GM21786 (cell line): ENCODE measurements around the gene OR10H1.
"Not testable (repeated sequence)": the region's sequence is repeated elsewhere in the genome, so short reads cannot be mapped to it uniquely, and the experiment has no call there.

ENCODE experiments used
- ATAC-seq: cut with Tn5 transposase; IDR thresholded peaks from one replicate; pipeline ENCODE4 v1.9.1; 2021; ENCODE audit not compliant: unreplicated experiment

The OR10H1 gene

DNA sequence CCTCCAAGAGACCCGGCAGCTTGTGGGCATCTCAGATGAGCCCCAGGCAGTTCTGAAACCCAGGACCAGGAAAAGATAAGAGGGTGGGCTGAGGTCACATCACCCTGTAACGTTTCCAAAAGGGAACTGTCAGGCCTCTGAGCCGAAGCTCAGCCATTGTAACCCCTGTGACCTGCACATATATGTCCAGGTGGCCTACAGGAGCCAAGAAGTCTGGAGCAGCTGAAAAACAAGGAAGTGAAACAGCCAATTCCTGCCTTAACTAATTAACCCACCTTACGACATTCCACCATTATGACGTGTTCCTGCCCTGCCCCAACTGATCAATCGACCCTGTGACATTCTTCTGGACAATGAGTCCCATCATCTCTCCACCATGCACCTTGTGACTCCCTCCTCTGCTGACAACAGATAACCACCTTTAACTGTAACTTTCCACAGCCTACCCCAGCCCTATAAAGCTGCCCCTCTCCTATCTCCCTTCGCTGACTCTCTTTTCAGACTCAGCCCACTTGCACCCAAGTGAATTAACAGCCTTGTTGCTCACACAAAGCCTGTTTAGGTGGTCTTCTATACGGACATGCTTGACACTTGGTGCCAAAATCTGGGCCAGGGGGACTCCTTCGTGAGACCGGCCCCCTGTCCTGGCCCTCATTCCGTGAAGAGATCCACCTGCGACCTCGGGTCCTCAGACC lies 13.3 kb upstream of the OR10H1 start:
- ATAC-seq = not testable (repeated sequence)

- ATAC-seq = no peak
Measured at GRCh38 chr19:15828121-15828610, 12.7 kb upstream of the OR10H1 start.

DNA sequence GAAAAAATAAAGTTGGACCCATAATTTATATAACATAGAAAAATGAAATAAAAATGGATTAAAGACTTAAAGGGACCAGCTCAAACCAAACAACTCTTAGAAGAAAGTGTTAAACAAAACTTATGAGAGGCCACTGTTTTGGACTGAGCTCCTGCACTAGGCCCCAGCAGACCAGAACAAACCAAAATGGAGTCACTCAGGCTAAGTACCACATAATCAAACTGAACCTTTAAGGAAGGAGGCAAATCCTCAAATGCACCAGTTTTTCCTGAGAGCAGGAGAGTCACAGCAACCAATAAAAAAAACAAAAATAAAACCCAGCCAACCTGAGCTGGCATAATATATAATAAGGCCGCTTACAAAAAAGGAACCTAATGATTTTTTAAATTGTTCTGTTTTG lies 10.3 kb upstream of the OR10H1 start:
- no peak for ATAC-seq

- no peak for ATAC-seq
Measured at GRCh38 chr19:15820646-15821045, 5.2 kb upstream of the OR10H1 start.

- ATAC-seq = no peak
Measured at GRCh38 chr19:15813916-15814315, 1.5 kb downstream of the OR10H1 start.

GRCh38 chr19:15812060-15812722 lies 3.3 kb downstream of the OR10H1 start:
- ATAC-seq = no peak

DNA sequence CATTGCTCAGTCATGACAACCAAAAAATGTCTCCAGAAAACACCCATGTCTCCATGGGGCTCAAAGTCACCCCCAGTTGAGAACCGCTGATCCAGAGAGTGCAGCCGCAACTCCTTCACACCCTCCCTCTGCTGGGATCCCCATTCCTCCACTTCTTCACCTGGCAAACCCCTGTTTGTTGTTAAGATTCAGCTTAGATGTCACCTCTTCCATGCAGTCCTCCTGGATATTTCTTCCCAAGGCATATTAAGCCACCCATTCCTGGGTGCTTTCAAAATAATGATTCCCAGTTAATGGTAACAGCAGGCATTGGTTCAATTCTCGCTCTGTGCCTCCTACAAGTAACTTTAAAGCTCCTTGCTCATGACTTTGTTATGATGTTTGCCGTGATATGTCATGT lies 4.0 kb downstream of the OR10H1 start:
- ATAC-seq = no peak

GRCh38 chr19:15810335-15810734 lies 5.1 kb downstream of the OR10H1 start:
- no peak for ATAC-seq

- not testable (repeated sequence) for ATAC-seq
Measured at GRCh38 chr19:15794279-15794678, 21.2 kb downstream of the OR10H1 start.

- ATAC-seq = no peak
Measured at GRCh38 chr19:15790096-15790495, 25.4 kb downstream of the OR10H1 start.

GRCh38 chr19:15788594-15789270 lies 26.7 kb downstream of the OR10H1 start:
- no peak for ATAC-seq

GRCh38 chr19:15787611-15788155 lies 27.8 kb downstream of the OR10H1 start, which contains the start of gene OR10H5:
TSS of gene OR10H5 (plus strand) at chr19:15787661. CDS start at chr19:15794049, 6,388 bp downstream.
- ATAC-seq = no peak

DNA sequence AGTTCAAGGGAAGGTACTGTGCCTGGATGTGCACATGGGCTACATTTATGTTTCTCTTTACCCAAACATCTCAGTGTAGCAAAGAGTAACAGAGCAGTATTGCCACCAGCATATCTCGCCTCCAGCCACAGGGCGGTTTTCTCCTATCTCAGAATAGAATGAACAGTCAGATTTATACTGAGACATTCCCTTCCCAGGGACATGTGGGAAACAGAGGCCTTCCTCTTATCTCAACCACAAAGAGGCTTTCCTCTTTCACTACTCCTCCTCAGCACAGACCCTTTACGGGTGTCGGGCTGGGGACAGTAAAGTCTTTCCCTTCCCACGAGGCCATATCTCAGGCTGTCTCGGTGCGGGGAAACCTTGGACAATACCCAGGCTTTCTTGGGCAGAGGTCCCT lies 32.6 kb downstream of the OR10H1 start:
- not testable (repeated sequence) for ATAC-seq

DNA sequence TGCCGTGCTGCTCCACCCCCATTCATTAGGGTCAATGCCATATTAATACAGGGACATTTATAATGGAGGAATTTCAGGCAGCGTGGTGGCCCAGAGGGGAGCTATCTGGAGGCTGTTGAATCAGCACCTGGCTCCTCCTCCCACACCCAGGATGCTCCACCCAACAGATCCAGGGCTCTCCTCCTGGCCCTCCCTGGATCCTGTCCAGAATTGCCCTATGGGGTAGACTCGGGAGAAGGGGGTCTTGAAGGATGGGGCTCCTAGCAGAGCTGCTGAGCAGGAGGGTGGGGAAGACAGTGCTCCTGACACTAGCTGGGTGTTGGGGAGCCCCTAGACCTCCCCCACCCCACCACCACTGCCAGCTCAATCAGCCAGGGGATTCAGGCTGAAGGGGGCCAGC lies 33.3 kb downstream of the OR10H1 start:
- no peak for ATAC-seq

- no peak for ATAC-seq
Measured at GRCh38 chr19:15781661-15782060, 33.8 kb downstream of the OR10H1 start.

DNA sequence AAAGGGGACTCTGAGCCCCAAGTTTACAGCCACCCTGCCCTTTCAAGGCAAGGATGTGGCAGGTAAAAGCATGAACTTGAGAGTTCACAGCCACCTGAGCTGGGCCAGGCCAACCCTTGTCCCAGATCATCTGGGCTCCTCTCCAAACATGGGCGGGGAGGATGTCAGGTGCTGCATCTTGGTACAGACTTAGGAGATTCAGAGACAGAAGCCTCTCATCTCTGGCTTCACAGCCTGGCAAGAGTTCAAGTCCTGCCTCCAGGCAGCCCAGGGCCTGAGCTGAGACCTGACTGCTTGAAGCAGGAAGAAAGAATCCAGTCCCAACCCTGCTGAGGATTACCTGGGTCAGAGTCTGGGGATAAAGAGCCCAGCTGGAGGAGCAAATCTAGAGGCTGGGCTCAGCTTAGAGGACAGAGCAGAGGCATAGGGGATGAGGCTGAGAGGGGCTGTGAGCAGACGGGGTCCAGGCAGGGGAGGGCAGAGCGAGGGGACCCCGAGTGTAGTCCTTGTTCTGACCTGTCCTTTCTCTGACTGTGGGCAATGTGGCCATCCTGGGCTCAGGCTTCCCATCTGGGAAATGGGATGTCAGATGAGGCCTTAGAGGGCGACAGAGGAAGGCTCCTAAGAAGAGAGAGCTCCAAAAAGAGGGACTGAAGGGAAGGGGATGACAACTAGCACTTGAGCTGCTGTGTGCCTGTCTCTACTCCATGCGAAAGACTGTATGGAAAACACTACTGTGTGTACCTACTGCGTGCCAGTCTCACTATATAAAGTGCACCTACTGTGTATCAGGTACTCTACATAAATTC lies 34.6 kb downstream of the OR10H1 start:
- no peak for ATAC-seq

DNA sequence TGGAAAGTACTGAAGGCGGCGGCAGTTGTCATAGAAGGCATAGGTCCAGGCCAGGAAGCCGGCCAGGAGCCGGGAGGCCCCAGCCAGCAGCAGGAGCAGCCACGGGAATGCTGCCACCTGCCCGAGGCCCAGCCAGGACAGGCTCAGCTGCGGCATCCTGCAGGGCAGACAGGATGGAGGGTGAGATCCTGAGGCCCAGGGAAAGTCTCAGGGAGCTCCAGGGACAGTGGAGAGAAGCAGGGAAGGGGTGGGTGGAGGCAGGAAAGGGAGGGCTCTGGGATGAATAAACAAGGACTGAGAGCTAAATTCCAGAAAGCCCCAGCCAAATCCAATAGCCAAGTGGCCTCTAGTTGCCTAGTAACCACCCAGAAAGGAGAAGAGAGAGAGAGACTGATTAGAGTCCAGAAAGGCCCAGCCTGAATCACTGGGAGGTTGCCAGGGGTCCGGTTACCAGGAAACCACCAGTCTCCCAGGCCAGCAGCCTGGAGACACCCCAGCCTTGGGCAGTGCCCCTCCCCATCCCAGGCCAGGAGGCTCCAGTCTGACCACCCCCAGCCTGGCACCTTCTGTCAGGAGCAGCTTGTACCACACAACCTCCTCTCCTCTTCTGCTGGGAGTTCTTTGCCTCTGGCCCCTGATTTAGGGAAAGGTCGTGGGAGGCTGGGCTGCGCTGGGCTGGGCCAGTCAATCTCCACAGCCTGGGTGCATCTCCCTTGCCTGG lies 35.5 kb downstream of the OR10H1 start:
- ATAC-seq = no peak

DNA sequence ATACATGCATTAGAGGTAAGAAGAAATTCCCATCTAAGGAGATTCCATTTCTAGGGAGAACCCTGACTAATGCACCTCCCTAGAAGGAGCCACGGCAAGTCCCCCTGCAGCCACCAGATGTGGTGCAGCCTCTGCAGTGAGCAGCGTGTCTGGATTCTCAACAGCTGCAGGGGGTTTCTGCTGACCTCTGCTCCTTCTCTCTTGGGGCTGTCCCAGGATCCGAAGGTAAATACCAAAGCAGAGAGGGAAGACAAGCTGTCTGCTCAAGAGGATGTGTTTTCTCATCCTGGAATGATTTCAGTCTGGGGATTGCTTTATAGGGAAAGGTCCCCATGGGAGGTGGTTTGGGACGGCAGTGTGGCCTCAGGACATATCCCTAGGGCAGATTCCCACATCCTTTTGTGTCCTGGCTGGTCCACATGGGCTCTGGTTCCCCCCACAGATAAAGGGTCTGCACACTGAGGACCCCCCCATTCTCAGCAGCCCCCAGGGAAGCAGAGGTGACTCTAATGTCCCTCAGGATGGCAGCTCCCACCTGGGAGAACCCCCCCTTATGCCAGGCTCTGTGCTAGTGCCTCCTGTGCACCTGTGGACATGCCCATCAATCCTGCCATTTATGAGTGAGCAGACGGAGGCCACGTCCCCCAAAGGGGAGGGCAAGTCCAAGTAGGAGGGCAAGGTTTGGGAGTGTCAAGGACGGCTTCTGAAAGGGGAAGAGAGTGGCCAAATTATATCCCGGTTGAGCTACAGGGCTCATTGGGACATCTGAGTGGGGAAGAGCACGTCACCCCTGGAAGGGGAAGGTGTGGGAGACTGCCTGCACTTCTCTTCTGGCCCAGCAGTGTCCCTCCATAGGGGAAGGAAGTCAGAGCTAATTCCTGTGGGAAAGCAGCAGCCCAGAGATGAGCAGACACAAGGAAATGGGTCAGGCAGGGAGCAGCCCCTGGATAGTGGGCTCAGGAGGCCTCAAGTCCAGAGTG lies 38.2 kb downstream of the OR10H1 start:
- ATAC-seq = no peak

GRCh38 chr19:15776264-15776663 lies 39.2 kb downstream of the OR10H1 start:
- no peak for ATAC-seq
